NCI-H524 treated with DMSO at 0.1 percent for 48 hours (cell line): ENCODE data around the gene FJX1.
"Not testable (repeated sequence)": the region's sequence is repeated elsewhere in the genome, so short reads cannot be mapped to it uniquely, and the experiment has no call there.

ENCODE experiments used
- DNase-seq: peaks from one replicate; lab custom pipeline; 2025; lab: John Stamatoyannopoulos, UW

The FJX1 gene

DNA sequence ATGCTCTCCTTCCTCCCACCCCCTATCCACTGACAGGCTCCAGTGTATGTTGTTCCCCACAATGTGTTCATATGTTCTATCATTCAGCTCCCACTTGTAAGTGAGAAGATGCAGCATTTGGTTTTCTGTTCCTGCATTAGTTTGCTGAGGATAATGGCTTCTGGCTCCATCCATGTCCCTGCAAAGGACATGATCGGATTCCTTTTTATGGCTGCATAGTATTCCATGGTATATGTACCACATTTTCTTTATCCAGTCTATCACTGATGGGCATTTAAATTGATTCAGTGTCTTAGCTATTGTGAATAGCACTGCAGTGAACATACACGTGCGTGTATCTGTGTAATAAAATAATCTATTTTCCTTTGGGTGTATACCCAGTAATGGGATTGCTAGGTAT, 50.1 kb downstream of the FJX1 start:
- not testable (repeated sequence) for DNase-seq
